Lower leg skin (tissue), 3 donors: ENCODE data around the gene NAA60.

ENCODE experiments used
- CTCF ChIP-seq, 3 donors: fragments of 450-650 bp; IDR thresholded peaks; one replicate each; pipeline ENCODE4 v1.5.1; 2016; ENCODE audit warnings: antibody characterized with exemption in 3 of 3, mild to moderate bottlenecking in 3 of 3, moderate library complexity in 2 of 3
- POLR2A ChIP-seq, 2 donors: fragments of 450-650 bp; IDR thresholded peaks; one replicate each; pipeline ENCODE4 v1.6.1; 2016 to 2017; ENCODE audit warnings: antibody characterized with exemption in 2 of 2, mild to moderate bottlenecking in 1 of 2, moderate library complexity in 1 of 2

GRCh38 chr16:3472878-3473595 is 29.6 kb downstream of the NAA60 start:
- no peak for TF ChIP-seq CTCF (IDR thresholded peaks at IDR 0.05)
- no peak for TF ChIP-seq POLR2A (IDR thresholded peaks at IDR 0.05)
